ENCODE data around the gene IL17F.

Gene IL17F

GRCh38 chr6:52244400-52244799 is at the start of gene IL17F:
TSS of gene IL17F (minus strand) at chr6:52244500. CDS start at chr6:52244429, 71 bp downstream.
- no peak for DNase-seq

- DNase-seq: no peak
Measured at GRCh38 chr6:52293067-52293466, 48.8 kb upstream of the IL17F start.

- no peak for DNase-seq
Measured at GRCh38 chr6:52288841-52289240, 44.5 kb upstream of the IL17F start.

GRCh38 chr6:52288216-52288615 is 43.9 kb upstream of the IL17F start:
- DNase-seq: no peak

- DNase-seq: peak; percentile 52
Measured at GRCh38 chr6:52286798-52287432, 42.6 kb upstream of the IL17F start.

- DNase-seq: no peak
Measured at GRCh38 chr6:52285177-52286068, 41.1 kb upstream of the IL17F start.

- DNase-seq: peak; percentile 82
Measured at GRCh38 chr6:52284460-52285176, 40.3 kb upstream of the IL17F start, which contains the start of gene MCM3. TSS of gene MCM3 (minus strand) at chr6:52284742. CDS start at chr6:52284674, 68 bp downstream.

GRCh38 chr6:52284131-52284459 is 39.8 kb upstream of the IL17F start:
- DNase-seq: no peak

GRCh38 chr6:52283111-52283510 is 38.8 kb upstream of the IL17F start:
- no peak for DNase-seq

GRCh38 chr6:52276130-52276529 is 31.8 kb upstream of the IL17F start:
- DNase-seq: no peak

GRCh38 chr6:52271852-52272460 is 27.7 kb upstream of the IL17F start:
- no peak for DNase-seq

- DNase-seq: peak; percentile 60
Measured at GRCh38 chr6:52263709-52264540, 19.6 kb upstream of the IL17F start.

GRCh38 chr6:52262620-52263344 is 18.5 kb upstream of the IL17F start:
- no peak for DNase-seq

GRCh38 chr6:52261229-52261628 is 16.9 kb upstream of the IL17F start:
- DNase-seq: no peak

GRCh38 chr6:52260634-52261033 is 16.3 kb upstream of the IL17F start:
- no peak for DNase-seq

GRCh38 chr6:52255434-52255833 is 11.1 kb upstream of the IL17F start:
- DNase-seq: no peak

- no peak for DNase-seq
Measured at GRCh38 chr6:52254731-52255378, 10.6 kb upstream of the IL17F start.

- DNase-seq: no peak
Measured at GRCh38 chr6:52253494-52253893, 9.2 kb upstream of the IL17F start.

GRCh38 chr6:52251113-52251512 is 6.8 kb upstream of the IL17F start:
- no peak for DNase-seq

GRCh38 chr6:52249078-52249477 is 4.8 kb upstream of the IL17F start:
- DNase-seq: no peak

- DNase-seq: no peak
Measured at GRCh38 chr6:52245425-52245824, 1.1 kb upstream of the IL17F start.
